Adrenal gland (tissue), 5 donors: ENCODE measurements around the gene KCNIP1.

ENCODE experiments used
- POLR2A ChIP-seq, 2 donors: fragments of 450-650 bp; IDR thresholded peaks; one replicate each; pipeline ENCODE4 v1.6.1; 2017; ENCODE audit warnings: antibody characterized with exemption in 2 of 2, mild to moderate bottlenecking in 2 of 2, moderate library complexity in 1 of 2
- TF ChIP-seq, protein P1 (sequence below), 6 experiments: fragments of 450-650 bp in 4 of 6; fragments of 200-600 bp in 2 of 6; sonication (generic) in 1 of 6; IDR thresholded peaks; 1 replicate in 5 of 6; 2 replicates in 1 of 6; pipeline versions ENCODE4 v1.5.1 to v1.8.0; 2016 to 2021; ENCODE audit warnings: antibody characterized with exemption in 6 of 6, mild to moderate bottlenecking in 2 of 6, moderate library complexity in 1 of 6
- donor health status: DM: no; HTN: no; CAD: no.

GRCh38 chr5:170503990-170504596, at the start of gene KCNIP1:
- TF ChIP-seq, protein P1, sequence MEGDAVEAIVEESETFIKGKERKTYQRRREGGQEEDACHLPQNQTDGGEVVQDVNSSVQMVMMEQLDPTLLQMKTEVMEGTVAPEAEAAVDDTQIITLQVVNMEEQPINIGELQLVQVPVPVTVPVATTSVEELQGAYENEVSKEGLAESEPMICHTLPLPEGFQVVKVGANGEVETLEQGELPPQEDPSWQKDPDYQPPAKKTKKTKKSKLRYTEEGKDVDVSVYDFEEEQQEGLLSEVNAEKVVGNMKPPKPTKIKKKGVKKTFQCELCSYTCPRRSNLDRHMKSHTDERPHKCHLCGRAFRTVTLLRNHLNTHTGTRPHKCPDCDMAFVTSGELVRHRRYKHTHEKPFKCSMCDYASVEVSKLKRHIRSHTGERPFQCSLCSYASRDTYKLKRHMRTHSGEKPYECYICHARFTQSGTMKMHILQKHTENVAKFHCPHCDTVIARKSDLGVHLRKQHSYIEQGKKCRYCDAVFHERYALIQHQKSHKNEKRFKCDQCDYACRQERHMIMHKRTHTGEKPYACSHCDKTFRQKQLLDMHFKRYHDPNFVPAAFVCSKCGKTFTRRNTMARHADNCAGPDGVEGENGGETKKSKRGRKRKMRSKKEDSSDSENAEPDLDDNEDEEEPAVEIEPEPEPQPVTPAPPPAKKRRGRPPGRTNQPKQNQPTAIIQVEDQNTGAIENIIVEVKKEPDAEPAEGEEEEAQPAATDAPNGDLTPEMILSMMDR (IDR thresholded peaks at IDR 0.05) = no peak
- TF ChIP-seq POLR2A (IDR thresholded peaks at IDR 0.05) = no peak
